Measurements from ENCODE around the gene HMCES.
"Not testable (repeated sequence)": the region's sequence is repeated elsewhere in the genome, so short reads cannot be mapped to it uniquely, and the experiment has no call there.

HMCES gene

DNA sequence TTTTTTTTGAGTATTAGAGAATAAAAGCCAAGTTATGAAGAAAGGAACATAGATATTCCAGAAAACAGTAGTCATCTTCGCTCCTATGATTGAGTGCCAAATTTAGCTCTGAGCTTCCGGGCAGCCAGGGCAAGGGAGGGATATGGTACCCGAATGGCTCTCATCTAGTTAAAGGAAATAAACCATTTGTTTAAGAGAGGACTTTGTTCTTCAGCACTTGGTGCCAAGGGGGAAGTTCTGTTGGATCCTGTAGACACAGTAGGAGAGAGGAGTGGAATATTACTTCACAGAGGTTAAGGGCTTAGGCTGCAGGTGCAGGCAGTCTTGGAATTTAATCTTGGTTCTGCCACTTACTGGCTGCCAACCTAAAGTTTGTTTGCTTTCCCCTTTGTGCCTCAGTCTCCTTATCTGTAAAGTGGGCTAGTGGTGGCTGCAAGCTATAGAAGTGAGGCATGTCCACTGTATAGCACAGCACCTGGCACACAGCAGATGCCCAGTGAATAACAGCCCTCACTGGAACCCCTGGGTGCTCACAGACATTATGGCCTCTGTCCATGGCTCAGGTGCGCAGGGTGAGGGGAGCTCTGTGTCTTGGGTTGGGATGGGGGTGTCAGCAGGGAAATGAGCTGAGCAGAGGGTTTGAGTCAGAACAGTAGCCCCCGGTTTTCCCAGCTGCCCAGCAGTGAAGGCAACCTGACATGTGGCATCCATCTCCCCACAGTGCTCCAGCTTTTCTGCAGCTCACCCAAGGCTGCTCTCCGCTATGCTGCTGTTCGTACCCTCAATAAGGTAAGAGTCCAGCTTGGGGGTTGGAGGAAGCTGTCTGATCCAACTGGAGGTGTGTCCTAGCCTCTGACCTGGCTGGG is 18.8 kb upstream of the HMCES start:
- DNase-seq = no peak

DNA sequence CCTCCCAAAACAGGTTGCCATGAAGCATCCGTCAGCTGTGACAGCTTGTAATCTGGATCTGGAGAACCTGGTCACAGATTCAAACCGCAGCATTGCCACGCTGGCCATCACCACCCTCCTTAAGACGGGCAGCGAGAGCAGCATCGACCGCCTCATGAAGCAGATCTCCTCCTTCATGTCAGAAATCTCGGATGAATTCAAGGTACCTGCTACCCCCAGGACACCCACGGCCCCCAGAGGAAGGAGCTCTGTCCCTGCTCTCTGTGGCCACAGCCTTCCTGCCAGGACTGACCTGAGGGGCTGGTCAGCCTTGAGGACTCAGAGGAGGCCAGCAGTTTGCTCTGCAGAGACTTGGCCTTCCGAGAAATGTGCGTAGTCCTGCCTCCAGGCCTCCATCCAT is 18.1 kb upstream of the HMCES start:
- no peak for DNase-seq

- DNase-seq = no peak
Measured at GRCh38 chr3:129261894-129262293, 16.8 kb upstream of the HMCES start.

- no peak for DNase-seq
Measured at GRCh38 chr3:129263161-129263910, 15.3 kb upstream of the HMCES start.

GRCh38 chr3:129264994-129265393 is 13.7 kb upstream of the HMCES start:
- not testable (repeated sequence) for DNase-seq

DNA sequence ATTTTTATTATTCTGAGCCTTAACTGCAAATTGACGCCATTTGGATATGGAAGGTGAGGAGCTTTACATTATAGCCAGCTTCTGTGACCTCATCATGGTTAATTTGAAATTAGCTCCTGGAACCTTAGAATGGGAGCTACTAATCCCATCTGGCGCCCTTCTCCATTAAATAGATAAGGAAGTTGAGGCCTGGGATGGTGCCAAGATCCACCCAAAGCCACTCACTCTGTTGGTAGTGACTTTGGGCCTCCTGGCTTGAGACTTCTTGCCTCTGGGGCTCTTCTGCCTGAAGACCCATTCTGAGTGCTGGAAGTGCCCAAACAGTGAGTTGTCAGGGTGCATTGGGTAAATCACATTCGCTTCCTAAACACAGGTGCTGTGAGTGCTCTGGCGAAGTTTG is 12.0 kb upstream of the HMCES start:
- DNase-seq = no peak

DNA sequence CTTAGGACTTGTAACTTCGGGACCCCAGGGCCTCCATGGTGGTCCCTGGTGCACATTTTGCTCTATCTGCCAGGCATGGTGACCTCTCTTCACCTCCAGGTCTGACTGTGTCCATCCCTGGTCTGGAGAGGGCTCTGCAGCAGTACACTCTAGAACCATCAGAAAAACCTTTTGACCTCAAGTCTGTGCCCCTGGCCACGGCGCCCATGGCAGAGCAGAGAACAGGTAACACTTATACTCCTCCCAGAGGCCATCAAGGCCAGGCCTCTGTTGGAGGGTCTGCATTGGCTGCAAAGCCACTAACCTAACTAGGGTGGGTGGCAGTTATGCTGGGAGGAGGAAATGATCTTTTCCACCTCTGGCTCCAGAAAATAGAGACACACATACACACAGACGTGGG is 10.3 kb upstream of the HMCES start:
- DNase-seq = no peak

GRCh38 chr3:129271674-129272073 is 7.0 kb upstream of the HMCES start:
- no peak for DNase-seq

- no peak for DNase-seq
Measured at GRCh38 chr3:129276385-129276784, 2.3 kb upstream of the HMCES start.

- no peak for DNase-seq
Measured at GRCh38 chr3:129277829-129278271, 820 bp upstream of the HMCES start.

DNA sequence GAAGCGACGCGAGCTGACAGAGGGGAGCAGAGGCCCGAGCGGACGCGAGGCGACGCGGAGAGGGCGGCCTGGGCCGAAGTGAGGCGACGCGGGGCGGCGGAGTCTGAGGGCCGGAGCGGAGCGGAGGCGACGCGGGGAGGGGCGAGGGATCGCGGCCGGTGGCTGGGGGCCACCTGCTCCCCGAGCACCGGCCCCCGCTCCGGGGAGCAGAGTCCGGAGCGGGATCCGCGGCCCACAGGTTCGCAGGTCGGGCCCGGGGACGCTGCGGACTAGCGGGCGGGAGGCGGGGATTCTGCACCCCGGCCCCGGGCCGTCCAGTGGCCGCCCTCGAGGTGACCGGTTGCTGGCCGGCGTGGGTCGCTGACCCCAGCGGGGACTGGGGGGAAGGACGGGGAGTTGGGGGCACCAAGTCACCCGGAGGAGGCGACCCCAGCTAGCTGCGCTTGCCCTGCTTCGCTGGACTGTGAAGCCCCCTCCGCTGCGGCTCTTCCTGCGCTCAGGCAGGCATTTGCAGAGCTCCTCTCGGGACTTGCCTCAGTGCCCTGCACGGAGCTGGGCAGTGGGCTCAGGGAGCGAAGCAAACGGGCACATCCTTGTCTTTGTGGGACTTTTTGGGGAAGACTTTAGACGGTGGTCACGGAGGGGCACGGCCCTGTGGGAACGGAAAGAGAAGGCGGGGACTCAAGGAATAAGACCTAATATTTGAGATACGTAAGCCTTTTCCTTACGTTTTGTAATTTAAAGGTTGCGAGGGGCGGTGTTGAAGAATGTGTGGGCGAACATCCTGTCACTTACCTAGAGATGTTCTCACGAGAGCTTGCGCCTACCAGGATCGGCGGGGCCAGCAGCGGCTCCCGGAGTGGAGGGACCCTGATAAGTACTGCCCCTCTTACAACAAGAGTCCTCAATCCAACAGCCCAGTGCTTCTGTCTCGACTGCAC is 566 bp downstream of the HMCES start:
- DNase-seq = no peak

DNA sequence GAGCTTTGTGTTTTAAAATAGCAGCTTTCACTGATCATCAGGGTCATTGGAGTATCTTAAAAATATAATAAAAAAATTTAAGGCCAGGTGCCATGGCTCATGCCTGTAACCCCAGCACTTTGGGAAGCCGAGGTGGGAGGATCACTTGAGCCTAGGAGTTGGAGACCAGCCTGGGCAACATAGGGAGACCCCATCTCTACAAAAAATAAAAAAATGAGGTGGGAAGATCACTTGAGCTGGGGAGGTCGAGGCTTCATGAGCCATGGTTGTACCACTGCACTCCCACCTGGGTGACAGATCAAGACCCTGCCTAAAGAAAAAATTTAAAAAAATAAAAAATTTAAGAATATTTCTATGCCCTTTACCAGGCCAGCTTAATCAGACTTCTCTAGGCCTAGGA is 1.5 kb downstream of the HMCES start:
- DNase-seq = no peak

- no peak for DNase-seq
Measured at GRCh38 chr3:129281726-129282125, 3.1 kb downstream of the HMCES start.

- DNase-seq = no peak
Measured at GRCh38 chr3:129282727-129283327, 4.2 kb downstream of the HMCES start.

DNA sequence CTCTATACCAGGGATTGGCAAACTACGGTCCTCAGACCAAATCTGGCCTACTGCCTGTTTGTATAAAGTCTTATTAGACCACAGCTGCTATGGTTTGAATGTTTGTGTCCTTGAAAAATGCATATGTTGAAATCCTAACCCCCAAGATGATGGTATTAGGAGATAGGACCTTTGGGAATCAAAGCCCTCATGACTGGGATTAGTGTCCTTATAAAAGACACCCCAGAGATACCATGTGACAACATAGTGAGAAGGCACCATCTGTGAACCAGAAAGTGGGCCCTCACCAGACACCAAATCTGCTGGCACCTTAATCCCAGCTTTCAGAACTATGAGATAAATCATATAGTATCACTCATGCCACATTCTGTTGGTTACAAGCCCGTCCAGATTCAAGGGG is 7.4 kb downstream of the HMCES start:
- no peak for DNase-seq

- DNase-seq = no peak
Measured at GRCh38 chr3:129288446-129288845, 9.8 kb downstream of the HMCES start.

DNA sequence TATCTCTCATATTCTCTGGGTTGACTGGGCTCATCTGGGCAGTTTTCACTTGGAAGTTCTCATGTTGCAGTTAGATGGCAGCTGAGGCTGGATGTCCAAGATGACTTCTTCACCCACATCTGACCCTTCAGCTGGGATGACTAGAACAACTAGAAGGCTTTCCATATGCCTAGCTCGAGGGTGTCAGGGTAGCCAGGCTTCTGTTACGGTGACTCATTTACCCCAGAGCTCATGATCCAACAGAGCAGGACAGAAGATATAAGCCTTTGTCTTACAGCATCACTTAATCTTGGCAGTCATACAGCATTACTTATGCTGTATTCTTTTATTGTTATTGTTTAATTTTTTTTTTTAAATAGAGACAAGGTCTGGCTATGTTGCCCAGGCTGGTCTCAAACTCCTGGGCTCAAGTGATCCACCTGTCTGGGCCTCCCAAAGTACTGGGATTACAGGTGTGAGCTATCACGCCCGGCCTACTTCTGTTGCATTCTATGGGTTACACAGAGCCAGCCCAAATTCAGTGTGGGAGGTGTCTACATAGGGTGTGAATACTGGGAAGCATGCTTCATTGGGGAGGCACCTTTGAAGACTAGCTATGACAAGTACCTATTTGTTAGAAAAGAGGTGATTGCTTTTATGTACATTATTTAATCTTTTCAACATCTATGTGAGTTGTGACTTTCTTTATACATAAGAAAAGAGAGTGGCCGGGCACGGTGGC is 10.7 kb downstream of the HMCES start:
- no peak for DNase-seq

DNA sequence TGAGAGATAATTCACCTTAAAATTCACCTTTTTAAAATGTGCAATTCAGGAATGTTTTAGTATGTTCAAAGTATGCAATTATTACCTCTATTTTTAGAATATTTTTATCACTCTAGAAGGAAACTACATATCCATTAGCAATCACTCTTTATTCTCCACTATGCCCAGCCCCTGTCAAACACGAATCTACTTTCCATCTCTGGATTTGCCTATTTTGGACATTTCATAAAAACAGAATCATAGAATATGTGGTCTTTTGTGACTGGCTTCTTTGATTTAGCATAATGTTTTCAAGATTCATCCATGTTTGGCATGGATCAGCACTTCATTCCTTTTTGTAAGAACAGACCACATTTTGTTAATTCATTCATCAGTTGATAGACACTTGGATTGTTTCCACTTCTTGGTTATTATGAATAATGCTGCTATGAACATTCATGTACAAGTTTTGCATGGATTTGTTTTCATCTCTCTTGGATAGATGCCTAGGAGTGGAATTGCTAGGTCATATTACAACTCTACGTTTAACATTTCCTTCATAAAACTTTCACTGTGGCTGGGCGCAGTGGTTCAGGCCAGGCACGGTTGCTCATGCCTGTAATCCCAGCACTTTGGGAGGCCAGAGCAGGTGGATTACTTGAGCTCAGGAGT is 12.7 kb downstream of the HMCES start:
- no peak for DNase-seq

DNA sequence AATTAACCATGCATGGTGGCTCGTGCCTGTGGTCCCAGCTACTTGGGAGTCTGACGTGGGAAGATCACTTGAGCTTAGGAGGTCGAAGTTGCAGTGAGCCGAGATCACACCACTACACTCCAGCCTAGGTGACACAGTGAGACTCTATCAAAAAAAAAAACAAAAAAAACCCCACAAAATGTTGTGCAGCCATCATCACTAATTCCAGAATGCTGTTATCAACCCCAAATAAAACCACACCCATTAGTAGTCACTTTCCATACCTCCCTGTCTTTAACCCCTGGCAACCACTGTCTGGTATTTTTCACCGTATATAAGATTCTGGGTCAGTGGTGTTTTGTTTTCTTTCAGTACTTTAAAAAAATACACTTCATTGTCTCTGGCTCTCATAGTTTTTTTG is 16.6 kb downstream of the HMCES start:
- no peak for DNase-seq

DNA sequence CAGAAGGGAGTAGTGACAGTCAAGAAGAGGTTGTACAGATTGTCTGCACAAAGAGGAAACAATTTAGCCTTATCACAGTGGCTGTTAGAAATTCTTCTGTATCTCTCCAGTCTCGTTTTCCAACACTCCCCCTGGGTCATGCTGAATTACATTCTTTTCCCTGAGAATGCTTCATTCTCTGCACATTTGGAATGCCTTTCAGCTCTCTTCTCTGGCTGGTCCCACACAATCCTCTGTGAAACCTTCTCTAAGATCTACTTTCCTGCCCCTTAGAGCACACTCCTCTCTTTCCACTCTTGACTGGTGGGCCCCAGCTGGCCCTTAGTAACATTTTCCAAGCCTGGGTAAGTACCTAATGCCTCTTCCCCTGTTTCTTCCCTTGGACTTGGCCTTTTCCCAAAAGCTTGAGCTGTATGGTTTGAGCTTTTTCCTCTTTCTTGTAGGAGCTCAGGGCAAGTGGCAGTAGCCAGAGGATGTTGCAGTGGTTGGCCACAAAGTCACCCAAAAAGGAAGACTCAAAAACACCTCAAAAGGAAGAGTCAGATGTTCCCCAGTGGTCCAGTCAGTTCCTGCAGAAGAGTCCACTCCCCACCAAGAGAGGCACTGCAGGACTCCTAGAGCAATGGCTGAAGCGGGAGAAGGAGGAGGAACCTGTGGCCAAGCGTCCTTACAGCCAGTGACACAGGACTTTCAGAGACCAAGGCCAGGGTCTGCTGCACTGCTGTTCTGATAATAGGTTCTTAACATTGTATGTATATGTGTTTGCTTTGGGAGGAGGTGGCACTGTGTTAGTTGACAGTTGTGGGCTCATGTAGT is 25.7 kb downstream of the HMCES start:
- DNase-seq = no peak

GRCh38 chr3:129304962-129305222 is 26.2 kb downstream of the HMCES start:
- DNase-seq = no peak

Measured in NCI-H510A (cell line).